Measurements from ENCODE around the gene SAMD14. TPM values are rescaled to one million over a fixed set of nuclear protein-coding genes. Genes with fewer than 3 reads are reported as not detected.

The SAMD14 gene
- total RNA-seq, 1 donor from 2014 or later = 2.4 TPM

DNA sequence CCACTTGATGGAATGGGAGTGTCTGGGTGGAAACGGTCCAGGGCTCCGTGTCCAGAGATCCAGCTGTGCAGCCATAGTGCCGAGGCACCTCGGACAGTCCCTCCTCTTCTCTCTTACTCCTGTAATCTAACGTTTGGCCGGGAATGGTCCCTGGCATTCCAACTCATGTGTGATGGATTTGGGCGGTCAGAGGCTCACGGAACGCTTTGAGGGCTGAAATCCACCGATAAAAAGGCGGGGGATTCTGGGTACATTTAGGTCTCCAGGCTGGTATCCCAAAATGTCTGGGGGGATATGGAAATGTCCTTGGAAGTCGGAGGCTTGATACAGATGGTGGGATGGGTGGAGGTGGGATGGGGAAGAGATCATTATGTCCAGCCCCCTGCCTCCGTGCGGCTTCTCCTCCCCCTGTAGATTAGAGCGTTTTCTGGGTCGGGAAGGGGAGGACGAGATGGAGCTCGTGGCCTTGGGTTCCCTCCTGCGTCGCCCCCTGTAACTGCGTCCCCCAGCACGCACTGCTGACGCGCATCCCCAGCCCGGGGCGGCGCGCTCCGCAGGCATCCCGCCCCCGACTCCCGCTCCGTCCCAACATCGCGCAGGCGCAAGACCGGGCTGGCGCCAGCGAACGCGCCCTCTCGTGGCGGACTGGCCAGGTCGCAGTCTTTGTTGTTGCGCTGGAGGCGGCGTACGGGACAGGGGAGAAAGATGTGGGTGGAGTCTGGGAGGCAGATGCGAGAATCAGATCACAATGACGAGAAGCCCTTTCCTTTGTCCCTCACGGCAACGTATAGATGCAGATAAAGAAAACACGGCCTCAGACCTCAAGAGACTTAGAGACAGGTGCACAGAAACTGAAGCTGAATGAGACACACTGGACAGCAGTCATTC is 31.3 kb upstream of the SAMD14 start:
- H3K9me3 Mint-ChIP-seq = no peaks in the 10 kb centered on the region
- peak; percentile 95 for DNase-seq (ENCODE audit: low spot score)

DNA sequence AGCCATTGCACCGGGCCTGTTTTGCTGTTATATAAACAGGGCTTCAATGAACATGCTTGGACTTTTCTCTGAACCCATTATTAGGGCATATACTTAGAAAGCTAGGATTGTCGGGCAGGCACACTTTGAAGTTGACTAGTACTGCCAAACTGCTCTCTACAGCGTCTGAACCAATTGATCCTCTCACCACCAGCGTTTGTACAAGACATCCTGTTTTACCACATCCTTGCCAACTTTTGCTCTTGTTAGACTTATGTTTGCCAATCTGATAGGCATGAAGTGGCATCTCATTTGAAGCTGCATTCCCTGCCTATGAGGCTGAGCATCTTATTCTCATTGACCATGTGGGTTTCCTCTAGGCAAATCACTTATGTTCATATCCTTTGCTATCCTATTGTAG is 27.9 kb upstream of the SAMD14 start:
- Mint-ChIP-seq H3K36me3 (ENCODE audit: low read depth) (peaks cover 3% of the 10 kb centered on the region), H3K27me3 (ENCODE audit: low read depth) (no peaks in the 10 kb centered on the region), H3K4me1 (ENCODE audit: low read depth) (peaks cover 42% of the 10 kb centered on the region), H3K27ac (no peak overlapping the region), H3K4me3 (ENCODE audit: low read depth) (no peak overlapping the region), H3K9me3 (no peaks in the 10 kb centered on the region)
- intact Hi-C loops (cut with micrococcal nuclease) = no loop called here
- no peak for DNase-seq (ENCODE audit: low spot score)

More for the DNA sequence above, 31.3 kb upstream of the SAMD14 start:
- Mint-ChIP-seq H3K27me3 (ENCODE audit: low read depth) (no peaks in the 10 kb centered on the region), H3K36me3 (ENCODE audit: low read depth) (peaks cover 3% of the 10 kb centered on the region), H3K27ac (peak overlapping the region; percentile 99), H3K4me1 (ENCODE audit: low read depth) (peaks cover 35% of the 10 kb centered on the region), H3K4me3 (ENCODE audit: low read depth) (peak overlapping the region; percentile 76)
- intact Hi-C loops (cut with micrococcal nuclease) = loop anchor here (1.0 to 2.0 kb wide), 4 partner anchors 10 to 66 kb away; partner anchors contain the start of gene PDK2

DNA sequence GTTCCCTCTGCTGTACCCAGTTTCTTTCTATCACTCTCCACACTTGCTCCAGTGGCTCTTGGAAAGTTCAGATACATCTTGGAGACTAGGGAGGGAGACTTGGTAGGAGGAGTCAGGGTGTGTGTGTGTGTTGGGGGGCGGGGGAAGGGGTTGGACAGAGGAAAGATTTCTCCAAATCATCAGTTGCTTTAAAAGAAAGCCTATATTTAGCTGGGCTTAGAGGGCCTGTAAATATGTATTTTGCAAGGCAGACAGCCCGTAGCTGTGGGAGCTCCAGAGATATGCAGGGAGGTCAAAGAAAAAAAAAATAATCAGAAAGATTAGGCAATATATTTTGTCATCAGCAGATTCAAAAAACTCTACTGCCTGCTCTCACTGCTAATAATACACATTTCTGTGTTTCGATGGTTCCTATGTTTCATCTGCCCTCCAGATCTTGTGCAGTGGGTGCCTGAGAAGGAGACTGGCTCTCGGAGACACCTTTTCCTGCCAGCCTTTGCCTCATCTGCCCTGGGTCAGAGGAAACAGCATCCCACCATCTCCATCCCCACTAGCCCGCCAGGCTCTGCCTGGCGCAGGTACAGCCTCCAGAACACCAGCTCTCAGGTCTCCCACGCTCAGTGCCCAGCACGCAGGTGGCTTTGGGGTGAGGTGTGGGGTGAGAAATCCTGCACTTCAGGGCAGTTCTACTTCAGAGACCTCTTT is 25.3 kb upstream of the SAMD14 start:
- Mint-ChIP-seq H3K4me1 (ENCODE audit: low read depth) (peaks cover 31% of the 10 kb centered on the region), H3K27ac (peak overlapping the region; percentile 58), H3K27me3 (ENCODE audit: low read depth) (no peaks in the 10 kb centered on the region), H3K36me3 (ENCODE audit: low read depth) (no peaks in the 10 kb centered on the region), H3K9me3 (no peaks in the 10 kb centered on the region), H3K4me3 (ENCODE audit: low read depth) (peak overlapping the region; percentile 5)
- intact Hi-C loops (cut with micrococcal nuclease) = no loop called here
- DNase-seq (ENCODE audit: low spot score) = no peak

DNA sequence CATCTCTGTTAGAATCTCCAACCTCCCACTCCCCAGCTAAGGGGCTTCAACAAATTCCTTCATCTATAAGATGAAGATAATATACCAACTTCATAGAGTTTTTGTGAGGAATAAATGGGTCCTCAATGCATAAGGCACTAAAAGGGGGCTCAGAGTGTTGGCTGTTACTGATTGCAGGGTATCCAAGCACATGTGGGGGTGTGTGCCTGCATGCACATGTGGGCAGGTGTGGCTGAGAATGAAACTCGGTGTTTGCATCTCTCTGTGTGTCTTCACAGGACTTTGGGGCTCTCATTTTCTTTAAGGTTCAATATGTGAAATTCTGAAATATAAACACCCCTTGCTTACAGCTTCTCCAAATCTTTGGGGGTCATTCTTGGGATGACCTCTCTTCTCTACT is 24.6 kb upstream of the SAMD14 start:
- peak overlapping the region; percentile 58 for H3K27ac Mint-ChIP-seq
- peaks cover 28% of the 10 kb centered on the region for H3K4me1 Mint-ChIP-seq (ENCODE audit: low read depth)
- no peaks in the 10 kb centered on the region for H3K27me3 Mint-ChIP-seq (ENCODE audit: low read depth)
- intact Hi-C loops (cut with micrococcal nuclease) = loop anchor here (5.0 kb wide), 1 partner anchor 57 kb away; the partner anchor contains the start of gene PDK2
- no peaks in the 10 kb centered on the region for H3K36me3 Mint-ChIP-seq (ENCODE audit: low read depth)
- no peak for DNase-seq (ENCODE audit: low spot score)
- no peak overlapping the region for H3K4me3 Mint-ChIP-seq (ENCODE audit: low read depth)
- H3K9me3 Mint-ChIP-seq = no peaks in the 10 kb centered on the region

DNA sequence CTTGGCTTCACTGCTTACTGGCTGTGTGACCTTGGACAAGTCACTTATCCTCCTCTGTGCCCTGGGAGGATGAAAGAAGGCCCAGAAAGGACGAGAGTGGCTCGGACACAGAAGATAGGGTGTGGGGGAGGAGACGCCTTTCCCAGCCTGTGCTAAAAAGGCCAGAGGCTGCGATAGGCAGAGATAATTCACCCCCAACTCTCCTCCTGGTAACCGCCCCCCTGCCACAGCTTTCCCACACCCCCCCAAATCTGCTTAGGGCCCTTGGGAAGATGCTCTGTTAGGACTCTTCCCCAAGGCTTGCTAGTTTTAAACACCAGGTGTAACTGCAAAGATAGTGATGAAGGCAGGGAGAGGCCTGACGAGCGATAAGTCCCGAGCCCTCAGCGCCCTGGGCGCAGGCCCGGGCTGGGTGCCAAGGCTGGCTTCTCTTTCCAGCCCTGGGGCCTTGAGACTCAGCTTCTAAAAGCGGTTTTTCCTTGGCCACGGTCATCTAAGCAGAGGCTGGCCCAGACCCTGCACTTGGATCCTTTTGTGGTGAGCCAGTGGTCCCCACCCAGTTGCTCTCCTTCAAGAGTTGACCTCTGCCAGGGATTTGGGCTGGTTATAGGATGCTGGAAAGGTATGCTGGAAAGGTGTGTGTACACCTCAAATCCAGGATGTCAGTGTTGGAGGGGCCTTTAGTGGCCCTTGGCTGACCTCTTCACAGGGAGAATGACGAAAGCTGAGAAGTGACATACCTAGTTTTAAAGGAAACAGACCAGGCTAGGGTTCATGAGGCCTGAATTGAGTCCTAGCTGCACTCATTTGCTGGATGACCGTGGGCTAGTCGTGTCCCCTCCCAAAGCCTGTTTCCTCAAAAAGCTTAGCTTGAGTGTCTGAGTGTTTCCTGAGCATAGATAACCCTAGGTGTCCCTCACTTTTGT is 24.0 kb upstream of the SAMD14 start:
- Mint-ChIP-seq H3K27ac (peak overlapping the region; percentile 58), H3K9me3 (no peaks in the 10 kb centered on the region), H3K4me1 (ENCODE audit: low read depth) (peaks cover 28% of the 10 kb centered on the region), H3K36me3 (ENCODE audit: low read depth) (peaks cover 5% of the 10 kb centered on the region), H3K27me3 (ENCODE audit: low read depth) (no peaks in the 10 kb centered on the region), H3K4me3 (ENCODE audit: low read depth) (no peak overlapping the region)
- no peak for DNase-seq (ENCODE audit: low spot score)
- intact Hi-C loops (cut with micrococcal nuclease) = loop anchor here (5.0 kb wide), 1 partner anchor 57 kb away; the partner anchor contains the start of gene PDK2

DNA sequence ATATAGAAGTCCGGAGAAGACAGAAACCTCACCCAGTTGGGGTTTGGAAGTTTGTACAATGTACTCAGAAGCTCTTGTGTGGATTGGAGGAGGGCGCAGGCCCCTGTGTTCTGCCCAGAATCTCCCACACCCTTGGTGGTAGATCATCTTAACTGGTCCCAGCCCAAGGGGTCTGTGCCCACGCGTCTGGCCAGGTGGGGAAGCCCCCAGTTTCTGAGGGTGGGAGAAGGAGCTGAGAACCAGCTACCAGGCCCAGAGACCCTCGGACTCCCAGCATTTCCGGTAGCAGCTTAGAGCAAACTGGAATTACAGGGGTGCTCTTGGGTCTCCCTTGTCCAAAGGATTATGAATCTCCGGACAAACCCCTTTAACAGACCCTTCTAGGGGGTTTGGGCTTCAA is 22.8 kb upstream of the SAMD14 start:
- Mint-ChIP-seq H3K27me3 (ENCODE audit: low read depth) (no peaks in the 10 kb centered on the region), H3K36me3 (ENCODE audit: low read depth) (peaks cover 14% of the 10 kb centered on the region), H3K9me3 (no peaks in the 10 kb centered on the region), H3K4me1 (ENCODE audit: low read depth) (peaks cover 22% of the 10 kb centered on the region), H3K4me3 (ENCODE audit: low read depth) (peak overlapping the region; percentile 84), H3K27ac (no peak overlapping the region)
- DNase-seq (ENCODE audit: low spot score) = no peak
- intact Hi-C loops (cut with micrococcal nuclease) = loop anchor here (5.0 kb wide), 1 partner anchor 55 kb away; the partner anchor contains the start of gene PDK2

DNA sequence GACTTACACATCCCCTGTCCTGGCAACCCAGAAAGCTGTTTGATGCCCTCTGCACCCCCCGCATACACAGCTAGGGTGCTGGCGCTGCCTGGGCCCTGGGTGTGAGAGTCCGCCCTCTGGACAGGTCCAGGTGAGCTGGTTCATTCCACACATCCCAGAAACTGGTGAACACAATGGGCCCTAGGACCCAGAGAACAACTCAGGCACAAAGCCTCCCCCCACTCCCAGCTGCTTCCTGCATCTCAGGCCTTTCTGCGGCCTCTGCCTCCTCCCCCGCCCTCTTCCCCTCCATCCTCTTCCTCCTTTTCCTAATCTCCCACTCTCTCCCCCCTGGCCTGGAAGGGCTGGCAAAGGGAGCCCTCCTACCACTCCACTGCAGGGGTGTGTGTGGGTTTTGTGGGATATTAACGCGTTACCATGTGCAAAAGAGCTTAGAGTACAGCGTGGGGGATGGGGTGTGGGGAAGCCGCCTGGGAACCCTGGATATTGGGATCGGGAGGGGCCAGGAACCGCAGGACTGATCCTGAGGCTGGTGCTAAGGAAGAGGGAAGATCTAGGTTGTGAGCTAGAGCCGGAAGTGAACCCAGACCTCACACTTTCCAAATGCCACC is 22.1 kb upstream of the SAMD14 start:
- Mint-ChIP-seq H3K9me3 (no peaks in the 10 kb centered on the region), H3K36me3 (ENCODE audit: low read depth) (peaks cover 21% of the 10 kb centered on the region), H3K27ac (peak overlapping the region; percentile 97), H3K4me3 (ENCODE audit: low read depth) (peak overlapping the region; percentile 84), H3K27me3 (ENCODE audit: low read depth) (no peaks in the 10 kb centered on the region), H3K4me1 (ENCODE audit: low read depth) (peaks cover 28% of the 10 kb centered on the region)
- intact Hi-C loops (cut with micrococcal nuclease) = loop anchor here (1.0 to 5.0 kb wide), 2 partner anchors 9 to 55 kb away; partner anchors contain the start of gene PDK2
- DNase-seq (ENCODE audit: low spot score) = peak; percentile 58

DNA sequence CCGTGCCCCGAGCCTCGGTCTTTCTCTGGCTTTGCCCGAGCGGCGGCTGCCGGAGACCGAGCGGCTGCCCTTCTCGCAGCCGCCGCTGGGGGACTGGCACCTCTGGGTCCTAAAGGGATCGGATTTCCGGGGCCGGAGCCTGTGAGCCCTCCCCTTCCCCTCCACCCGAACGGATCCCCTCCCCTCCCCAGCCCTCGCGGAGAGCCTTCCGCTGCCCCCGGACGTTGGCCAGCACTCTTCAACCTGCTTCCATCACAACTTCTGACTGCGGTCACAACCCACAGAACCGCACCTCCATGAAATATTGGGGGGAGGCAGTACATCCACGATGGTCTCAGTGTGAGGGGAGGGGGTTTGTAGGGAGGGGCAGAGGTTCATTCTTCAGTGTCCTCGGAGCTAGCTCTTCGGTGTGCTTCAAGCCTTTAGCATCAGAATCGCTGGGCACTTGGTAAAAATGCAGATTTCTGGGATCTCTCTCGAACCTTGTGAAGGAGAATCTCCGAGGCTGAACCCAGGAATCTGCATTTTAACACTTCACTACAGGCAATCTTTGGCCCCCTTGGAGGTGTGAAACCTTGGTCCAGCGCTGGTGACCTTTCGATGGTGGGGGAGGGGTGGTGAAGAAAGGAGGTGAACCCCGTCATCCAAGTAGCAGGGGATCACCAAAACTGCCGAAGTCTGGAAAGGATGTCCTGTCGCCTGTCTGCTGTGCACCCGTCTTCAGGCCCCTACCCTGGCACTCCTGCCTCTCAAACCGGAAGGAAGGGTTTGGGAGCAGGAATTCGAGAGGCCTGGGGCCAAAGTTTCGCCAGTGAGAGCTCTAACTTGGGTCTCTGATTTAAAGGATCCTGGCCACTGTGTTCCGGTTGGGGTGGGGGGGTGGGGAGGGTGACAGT is 21.3 kb upstream of the SAMD14 start:
- peaks cover 29% of the 10 kb centered on the region for H3K36me3 Mint-ChIP-seq (ENCODE audit: low read depth)
- H3K4me1 Mint-ChIP-seq (ENCODE audit: low read depth) = peaks cover 36% of the 10 kb centered on the region
- no peaks in the 10 kb centered on the region for H3K27me3 Mint-ChIP-seq (ENCODE audit: low read depth)
- intact Hi-C loops (cut with micrococcal nuclease) = loop anchor here (1.0 to 5.0 kb wide), 2 partner anchors 10 to 54 kb away; partner anchors contain the start of gene PDK2
- peak overlapping the region; percentile 84 for H3K4me3 Mint-ChIP-seq (ENCODE audit: low read depth)
- DNase-seq (ENCODE audit: low spot score) = peak; percentile 85
- H3K27ac Mint-ChIP-seq = peak overlapping the region; percentile 97
- no peaks in the 10 kb centered on the region for H3K9me3 Mint-ChIP-seq

DNA sequence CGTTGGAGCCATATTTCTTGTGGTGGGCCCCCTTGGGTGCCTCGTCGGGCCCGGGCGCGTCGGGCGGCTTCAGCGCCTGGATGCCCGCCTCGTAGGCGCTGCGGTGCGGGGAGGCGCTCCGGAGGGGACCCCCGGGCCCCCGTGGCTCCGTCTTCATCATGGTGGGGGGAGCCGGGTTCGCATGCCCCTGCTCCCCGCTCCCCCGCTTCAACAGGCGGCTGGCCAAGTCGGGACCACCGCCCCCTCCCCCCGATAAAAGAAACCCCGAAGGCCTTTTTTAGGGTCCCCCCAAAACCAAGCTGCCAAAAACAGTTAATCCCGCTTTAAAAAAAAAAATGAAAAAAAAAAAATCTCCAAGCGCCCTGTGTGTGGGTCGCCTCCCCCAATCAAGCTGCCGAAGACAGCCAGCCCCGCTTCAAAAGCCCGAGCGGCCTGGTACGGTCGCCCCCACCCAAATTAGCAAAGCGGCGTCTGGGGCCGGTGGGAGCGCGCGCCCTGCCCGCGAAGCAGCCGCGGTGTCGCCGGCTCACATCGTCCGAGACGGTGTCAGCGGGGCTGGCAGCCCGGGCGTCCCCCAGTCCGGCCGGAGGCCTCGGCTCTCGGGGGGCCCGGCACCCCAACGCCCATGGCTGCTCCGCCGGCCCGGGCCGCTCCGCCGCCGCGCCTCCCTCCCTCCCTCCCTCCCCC is 20.5 kb upstream of the SAMD14 start, which contains the start of gene PPP1R9B:
PPP1R9B (minus strand) TSS at position 324 of the 687 bp plus-strand sequence; CDS start at position 160, 164 bp downstream.
- H3K27ac Mint-ChIP-seq = peak within 1 kb of the TSS; percentile 97
- peak within 1 kb of the TSS; percentile 95 for H3K4me3 Mint-ChIP-seq (ENCODE audit: low read depth)
- peaks cover 38% of the 10 kb centered on the region for H3K4me1 Mint-ChIP-seq (ENCODE audit: low read depth)
- no peak for DNase-seq (ENCODE audit: low spot score)
- intact Hi-C loops (cut with micrococcal nuclease) = loop anchor here (1.0 to 5.0 kb wide), 2 partner anchors 11 to 53 kb away; partner anchors contain the start of gene PDK2
- H3K27me3 Mint-ChIP-seq (ENCODE audit: low read depth) = no peaks in the 10 kb centered on the region
- H3K9me3 Mint-ChIP-seq = no peaks in the 10 kb centered on the region
- peaks cover 34% of the 10 kb centered on the region for H3K36me3 Mint-ChIP-seq (ENCODE audit: low read depth)

DNA sequence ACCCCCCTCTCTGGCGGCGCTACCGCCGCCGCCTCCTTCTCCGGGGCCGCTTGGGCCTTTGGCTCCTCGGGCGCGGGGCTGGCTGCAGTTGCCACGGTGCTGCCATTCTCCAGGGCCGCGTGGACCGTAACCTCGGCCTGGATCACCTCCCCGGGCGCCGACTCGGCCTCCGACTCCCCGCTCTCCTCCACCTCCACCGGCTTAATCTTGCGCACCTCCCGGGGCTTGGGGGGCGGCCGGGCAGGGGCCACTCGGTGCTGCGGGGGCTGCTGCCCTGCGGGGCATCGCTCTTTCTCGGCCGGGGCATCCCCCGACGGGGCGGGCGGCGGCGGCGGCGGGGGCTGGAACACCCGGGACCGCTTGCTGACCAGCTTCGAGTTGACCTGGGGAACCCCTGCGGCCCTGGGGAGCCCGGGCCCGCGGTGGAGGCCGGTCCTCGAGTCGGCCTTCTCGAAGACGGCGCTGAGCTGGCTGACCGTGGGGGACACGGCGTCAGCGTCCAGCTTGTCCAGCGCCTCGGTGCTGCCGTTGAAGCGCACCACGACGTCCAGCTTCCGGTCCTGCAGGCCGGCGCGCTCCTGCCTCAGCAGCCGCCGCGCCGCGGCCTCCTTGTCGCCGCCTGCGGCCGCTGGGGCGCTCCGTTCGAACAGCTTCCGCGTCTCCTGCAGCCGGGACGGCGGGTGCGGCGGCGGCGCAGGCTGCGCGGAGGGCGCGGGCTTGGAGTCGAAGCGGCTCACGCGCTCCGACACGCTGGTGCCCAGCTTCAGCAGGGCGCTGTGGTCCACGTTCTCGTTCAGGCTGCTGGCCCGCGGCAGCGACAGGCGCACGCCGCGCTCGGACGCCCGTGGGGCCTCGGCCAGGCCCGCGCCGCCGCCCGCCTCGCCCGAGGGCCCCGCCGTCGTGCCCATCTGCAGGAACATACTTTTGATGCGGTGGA is 19.7 kb upstream of the SAMD14 start:
- H3K27ac Mint-ChIP-seq = peak overlapping the region; percentile 93
- intact Hi-C loops (cut with micrococcal nuclease) = loop anchor here (5.0 kb wide), 1 partner anchor 52 kb away; the partner anchor contains the start of gene PDK2
- peaks cover 40% of the 10 kb centered on the region for H3K36me3 Mint-ChIP-seq (ENCODE audit: low read depth)
- no peaks in the 10 kb centered on the region for H3K9me3 Mint-ChIP-seq
- peak overlapping the region; percentile 95 for H3K4me3 Mint-ChIP-seq (ENCODE audit: low read depth)
- no peak for DNase-seq (ENCODE audit: low spot score)
- H3K4me1 Mint-ChIP-seq (ENCODE audit: low read depth) = peaks cover 38% of the 10 kb centered on the region
- H3K27me3 Mint-ChIP-seq (ENCODE audit: low read depth) = no peaks in the 10 kb centered on the region
